ENCODE results near the gene CREB3L2. TPM values are rescaled to one million over a fixed set of nuclear protein-coding genes. Genes with fewer than 3 reads are reported as not detected.

CREB3L2 gene
- total RNA-seq, 2 experiments from 2014 or later: 22.7 to 79.0 TPM

DNA sequence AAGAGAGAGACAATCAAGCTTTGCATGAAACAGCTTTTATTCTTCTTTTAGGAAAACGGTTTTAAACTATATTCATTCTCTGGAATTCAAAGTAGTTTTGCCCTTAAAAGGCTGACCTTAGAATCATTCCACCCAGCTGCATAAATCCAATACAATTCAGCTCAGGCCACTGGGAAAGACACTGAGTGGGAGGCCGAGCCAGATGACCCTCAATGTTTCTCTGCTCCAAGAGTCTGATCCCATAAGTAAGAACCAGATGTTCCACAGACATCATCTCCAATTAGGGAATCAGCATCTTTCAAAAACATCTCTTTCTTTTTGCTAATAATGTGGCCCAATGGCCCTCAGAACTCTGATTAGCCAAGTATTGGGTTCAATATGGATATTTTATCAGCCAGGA is 26.1 kb downstream of the CREB3L2 start:
- peaks cover 6% of the 10 kb centered on the region for H3K4me1 ChIP-seq (ENCODE audit: insufficient read depth, low read length, poor library complexity, severe bottlenecking)
- no peak overlapping the region for H3K4me3 ChIP-seq (ENCODE audit: low read depth, low read length, poor library complexity, severe bottlenecking)
- H2AFZ ChIP-seq (ENCODE audit: low read length): no peak overlapping the region
- H3K79me2 ChIP-seq (ENCODE audit: insufficient read depth, low read depth, low read length): peaks cover 27% of the 10 kb centered on the region; the same call in 1 of the 2 replicates
- intact Hi-C loops (cut with micrococcal nuclease; ENCODE audit: unreplicated experiment): no loop called here
- no peak overlapping the region for H3K27ac ChIP-seq (ENCODE audit: low read depth, low read length, poor library complexity, severe bottlenecking)
- ChIA-PET CTCF (ENCODE audit: unreplicated experiment) (no interaction called here), POLR2A (no interaction called here)
- no peaks in the 10 kb centered on the region for H3K9me3 ChIP-seq (ENCODE audit: low read length)
- TF ChIP-seq EZH2phosphoT487 (IDR thresholded peaks at IDR 0.05; ENCODE audit: borderline replicate concordance, low read depth, low read length): no peak
- TF ChIP-seq CTCF (conservative IDR thresholded peaks at IDR 0.05; ENCODE audit: low read length): no peak
- H3K36me3 ChIP-seq (ENCODE audit: insufficient read depth, low read length): peaks cover 40% of the 10 kb centered on the region
- no peaks in the 10 kb centered on the region for H3K9me2 ChIP-seq (ENCODE audit: insufficient read depth, low read length)
- no TSS peak for BruUV-seq (replicated peaks)
- no peak for DNase-seq (ENCODE audit: low spot score)
- no peak overlapping the region for H3K4me2 ChIP-seq (ENCODE audit: low read length)
- no peaks in the 10 kb centered on the region for H4K20me1 ChIP-seq (ENCODE audit: insufficient read depth, low read length)

DNA sequence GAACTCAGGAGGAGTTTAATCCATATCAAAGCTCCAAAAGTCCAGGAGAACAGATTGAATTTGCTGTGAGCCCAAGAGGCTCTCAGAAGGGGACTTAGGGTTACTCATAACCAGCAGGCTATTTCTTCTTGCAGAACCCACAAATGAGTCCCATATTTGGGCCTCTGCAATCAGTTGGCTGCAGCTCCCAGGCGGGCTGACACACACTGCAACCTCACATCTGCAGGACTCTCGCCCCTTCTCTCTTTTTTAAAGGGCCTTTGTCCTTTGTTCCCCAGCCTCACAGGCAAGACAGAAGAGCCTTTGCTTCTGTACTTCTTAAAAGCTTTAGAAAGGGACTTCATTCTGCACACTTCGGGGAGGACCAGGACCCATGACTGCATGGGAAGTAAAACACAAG is 26.7 kb downstream of the CREB3L2 start:
- DNase-seq (ENCODE audit: low spot score): no peak
- ChIA-PET POLR2A (interaction anchor here (1.2 to 2.0 kb wide), 3 partner anchors 9 to 12 kb away, joined by 3 to 11 read pairs (median 7); no protein-coding TSS in a partner anchor), CTCF (ENCODE audit: unreplicated experiment) (no interaction called here)
- TF ChIP-seq EZH2phosphoT487 (IDR thresholded peaks at IDR 0.05; ENCODE audit: borderline replicate concordance, low read depth, low read length) (no peak), CTCF (conservative IDR thresholded peaks at IDR 0.05; ENCODE audit: low read length) (no peak)
- BruUV-seq (replicated peaks): no TSS peak
- Histone ChIP-seq H3K27ac (ENCODE audit: low read depth, low read length, poor library complexity, severe bottlenecking) (no peak overlapping the region), H3K4me1 (ENCODE audit: insufficient read depth, low read length, poor library complexity, severe bottlenecking) (peaks cover under 1% of the 10 kb centered on the region), H3K4me3 (ENCODE audit: low read depth, low read length, poor library complexity, severe bottlenecking) (no peak overlapping the region), H4K20me1 (ENCODE audit: insufficient read depth, low read length) (no peaks in the 10 kb centered on the region), H3K79me2 (ENCODE audit: insufficient read depth, low read depth, low read length) (peaks cover 22% of the 10 kb centered on the region; the same call in 1 of the 2 replicates), H3K36me3 (ENCODE audit: insufficient read depth, low read length) (peaks cover 35% of the 10 kb centered on the region), H3K4me2 (ENCODE audit: low read length) (no peak overlapping the region), H3K9me2 (ENCODE audit: insufficient read depth, low read length) (no peaks in the 10 kb centered on the region), H2AFZ (ENCODE audit: low read length) (no peak overlapping the region), H3K9me3 (ENCODE audit: low read length) (no peaks in the 10 kb centered on the region)
- intact Hi-C loops (cut with micrococcal nuclease; ENCODE audit: unreplicated experiment): no loop called here

DNA sequence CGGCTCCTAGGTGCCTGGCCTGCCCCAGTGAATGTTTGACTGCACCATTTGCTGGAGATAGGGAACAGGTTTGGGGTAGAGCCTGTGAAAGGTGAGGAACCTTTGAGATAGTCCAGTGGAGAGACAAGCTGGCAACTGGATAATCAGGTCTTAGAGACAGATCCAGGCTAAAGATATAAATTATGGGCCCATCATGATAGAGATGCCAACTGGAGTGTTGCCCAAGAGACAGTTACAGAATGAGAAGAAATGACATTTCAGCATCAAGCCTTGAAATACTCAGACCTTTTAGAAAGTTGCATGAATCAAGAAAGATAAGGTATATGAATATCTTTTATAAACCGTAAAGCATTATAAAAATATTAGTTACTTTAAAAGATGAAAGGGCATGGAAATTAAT is 27.1 kb downstream of the CREB3L2 start:
- Histone ChIP-seq H3K9me2 (ENCODE audit: insufficient read depth, low read length) (no peaks in the 10 kb centered on the region), H3K36me3 (ENCODE audit: insufficient read depth, low read length) (peaks cover 35% of the 10 kb centered on the region)
- CTCF ChIA-PET (ENCODE audit: unreplicated experiment): no interaction called here

More for the DNA sequence above, 27.1 kb downstream of the CREB3L2 start:
- intact Hi-C loops (cut with micrococcal nuclease; ENCODE audit: unreplicated experiment): no loop called here
- Histone ChIP-seq H3K4me1 (ENCODE audit: insufficient read depth, low read length, poor library complexity, severe bottlenecking) (no peaks in the 10 kb centered on the region), H3K79me2 (ENCODE audit: insufficient read depth, low read depth, low read length) (peaks cover 22% of the 10 kb centered on the region; the same call in 1 of the 2 replicates), H4K20me1 (ENCODE audit: insufficient read depth, low read length) (no peaks in the 10 kb centered on the region), H3K9me3 (ENCODE audit: low read length) (no peaks in the 10 kb centered on the region), H2AFZ (ENCODE audit: low read length) (no peak overlapping the region), H3K27ac (ENCODE audit: low read depth, low read length, poor library complexity, severe bottlenecking) (no peak overlapping the region), H3K4me3 (ENCODE audit: low read depth, low read length, poor library complexity, severe bottlenecking) (no peak overlapping the region), H3K4me2 (ENCODE audit: low read length) (no peak overlapping the region)
- no peak for DNase-seq (ENCODE audit: low spot score)
- BruUV-seq (replicated peaks): no TSS peak
- POLR2A ChIA-PET: interaction anchor here (1.2 to 2.0 kb wide), 3 partner anchors 8 to 12 kb away, joined by 3 to 11 read pairs (median 7); no protein-coding TSS in a partner anchor
- TF ChIP-seq CTCF (conservative IDR thresholded peaks at IDR 0.05; ENCODE audit: low read length) (no peak), EZH2phosphoT487 (IDR thresholded peaks at IDR 0.05; ENCODE audit: borderline replicate concordance, low read depth, low read length) (no peak)

Measured in OCI-LY7 (cell line).